ENCODE measurements around the gene OR2M3. TPM values are rescaled to one million over a fixed set of nuclear protein-coding genes. Genes with fewer than 3 reads are reported as not detected.

Gene OR2M3
- total RNA-seq, 1 donor from 2014 or later, result not detected

DNA sequence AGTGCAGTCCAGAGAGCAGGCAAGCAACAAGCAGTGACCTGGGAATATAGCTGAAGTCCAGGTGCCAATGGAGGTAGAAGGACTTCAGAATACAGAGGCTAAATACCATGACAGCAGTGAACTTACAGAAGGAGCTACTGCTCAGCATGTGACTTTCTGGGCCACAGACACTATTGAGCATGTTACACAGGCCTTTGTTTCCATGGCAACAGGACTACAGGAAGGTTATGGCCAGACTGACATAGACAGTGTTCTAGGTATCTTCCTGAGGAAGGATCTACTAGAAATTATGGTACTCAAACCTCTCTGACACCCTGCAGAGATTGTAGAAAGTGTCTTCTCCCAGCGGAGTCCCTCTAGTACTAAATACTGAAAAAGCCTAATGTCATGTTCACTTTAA lies 41.1 kb upstream of the OR2M3 start:
- Histone ChIP-seq H3K4me3 (ENCODE audit: insufficient read depth, low read depth, low read length) (no peak overlapping the region), H3K9ac (ENCODE audit: low read length) (no peak overlapping the region), H4K20me1 (ENCODE audit: insufficient read depth, low read length) (no peaks in the 10 kb centered on the region), H3K36me3 (ENCODE audit: insufficient read depth, low read length) (no peaks in the 10 kb centered on the region), H3K4me2 (ENCODE audit: low read length) (no peak overlapping the region), H3K9me3 (ENCODE audit: insufficient read depth, low read depth, low read length) (peaks cover 4% of the 10 kb centered on the region), H2AFZ (ENCODE audit: low read depth, low read length) (no peak overlapping the region), H3K79me2 (ENCODE audit: insufficient read depth, low read length) (no peaks in the 10 kb centered on the region), H3K27ac (ENCODE audit: low read depth, low read length) (no peak overlapping the region), H3K4me1 (ENCODE audit: insufficient read depth, low read length) (no peaks in the 10 kb centered on the region), H3K27me3 (ENCODE audit: insufficient read depth, low read length) (no peaks in the 10 kb centered on the region)
- Mint-ChIP-seq H3K36me3 (ENCODE audit: low read depth, unreplicated experiment) (no peaks in the 10 kb centered on the region), H3K4me3 (ENCODE audit: unreplicated experiment) (no peak overlapping the region), H3K9me3 (ENCODE audit: unreplicated experiment) (peaks cover 5% of the 10 kb centered on the region), H3K27ac (ENCODE audit: unreplicated experiment) (no peak overlapping the region), H3K27me3 (ENCODE audit: low read depth, unreplicated experiment) (no peaks in the 10 kb centered on the region), H3K4me1 (ENCODE audit: low read depth, unreplicated experiment) (no peaks in the 10 kb centered on the region)
- DNase-seq (ENCODE audit: low read depth), result no peak
- no peak for TF ChIP-seq EZH2 (IDR thresholded peaks at IDR 0.05; ENCODE audit: insufficient read depth, low read length)
- TF ChIP-seq, protein P1, sequence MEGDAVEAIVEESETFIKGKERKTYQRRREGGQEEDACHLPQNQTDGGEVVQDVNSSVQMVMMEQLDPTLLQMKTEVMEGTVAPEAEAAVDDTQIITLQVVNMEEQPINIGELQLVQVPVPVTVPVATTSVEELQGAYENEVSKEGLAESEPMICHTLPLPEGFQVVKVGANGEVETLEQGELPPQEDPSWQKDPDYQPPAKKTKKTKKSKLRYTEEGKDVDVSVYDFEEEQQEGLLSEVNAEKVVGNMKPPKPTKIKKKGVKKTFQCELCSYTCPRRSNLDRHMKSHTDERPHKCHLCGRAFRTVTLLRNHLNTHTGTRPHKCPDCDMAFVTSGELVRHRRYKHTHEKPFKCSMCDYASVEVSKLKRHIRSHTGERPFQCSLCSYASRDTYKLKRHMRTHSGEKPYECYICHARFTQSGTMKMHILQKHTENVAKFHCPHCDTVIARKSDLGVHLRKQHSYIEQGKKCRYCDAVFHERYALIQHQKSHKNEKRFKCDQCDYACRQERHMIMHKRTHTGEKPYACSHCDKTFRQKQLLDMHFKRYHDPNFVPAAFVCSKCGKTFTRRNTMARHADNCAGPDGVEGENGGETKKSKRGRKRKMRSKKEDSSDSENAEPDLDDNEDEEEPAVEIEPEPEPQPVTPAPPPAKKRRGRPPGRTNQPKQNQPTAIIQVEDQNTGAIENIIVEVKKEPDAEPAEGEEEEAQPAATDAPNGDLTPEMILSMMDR (IDR thresholded peaks at IDR 0.05; ENCODE audit: insufficient read depth, low read depth, low read length), result no peak
- FAIRE-seq, result no peak

DNA sequence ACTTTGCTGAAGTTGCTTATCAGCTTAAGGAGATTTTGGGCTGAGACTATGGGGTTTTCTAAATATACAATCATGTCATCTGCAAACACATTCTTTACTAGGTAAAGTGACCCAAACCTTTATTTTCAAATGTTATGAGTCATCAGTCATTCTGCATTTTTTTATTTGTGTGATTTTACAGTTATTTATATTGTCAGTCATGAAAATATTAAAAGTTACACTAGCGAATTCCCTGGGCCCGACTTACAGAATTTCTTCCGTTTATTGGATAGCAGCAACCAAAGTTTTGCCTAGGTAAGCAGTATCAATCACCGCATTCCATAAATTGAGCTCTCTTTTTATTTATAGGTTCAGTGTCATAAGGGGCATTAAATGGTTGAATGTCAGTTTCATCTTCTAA lies 38.3 kb upstream of the OR2M3 start:
- H4K20me1 ChIP-seq (ENCODE audit: insufficient read depth, low read length), result no peaks in the 10 kb centered on the region
- DNase-seq (ENCODE audit: low read depth) (no peak), FAIRE-seq (no peak)
- no peak overlapping the region for H3K4me2 ChIP-seq (ENCODE audit: low read length)
- no peaks in the 10 kb centered on the region for H3K9me3 ChIP-seq (ENCODE audit: insufficient read depth, low read depth, low read length)
- H3K9me3 Mint-ChIP-seq (ENCODE audit: unreplicated experiment), result no peaks in the 10 kb centered on the region
- no peak overlapping the region for H3K27ac ChIP-seq (ENCODE audit: low read depth, low read length)
- H3K4me3 Mint-ChIP-seq (ENCODE audit: unreplicated experiment), result no peak overlapping the region
- H3K4me3 ChIP-seq (ENCODE audit: insufficient read depth, low read depth, low read length), result no peak overlapping the region
- H3K36me3 ChIP-seq (ENCODE audit: insufficient read depth, low read length), result no peaks in the 10 kb centered on the region
- H3K27me3 ChIP-seq (ENCODE audit: insufficient read depth, low read length), result no peaks in the 10 kb centered on the region
- TF ChIP-seq, protein P1 (IDR thresholded peaks at IDR 0.05; ENCODE audit: insufficient read depth, low read depth, low read length), result no peak
- no peak for TF ChIP-seq EZH2 (IDR thresholded peaks at IDR 0.05; ENCODE audit: insufficient read depth, low read length)
- no peak overlapping the region for H2AFZ ChIP-seq (ENCODE audit: low read depth, low read length)
- H3K4me1 Mint-ChIP-seq (ENCODE audit: low read depth, unreplicated experiment), result no peaks in the 10 kb centered on the region
- H3K36me3 Mint-ChIP-seq (ENCODE audit: low read depth, unreplicated experiment), result no peaks in the 10 kb centered on the region
- no peaks in the 10 kb centered on the region for H3K4me1 ChIP-seq (ENCODE audit: insufficient read depth, low read length)
- H3K27ac Mint-ChIP-seq (ENCODE audit: unreplicated experiment), result no peak overlapping the region
- H3K27me3 Mint-ChIP-seq (ENCODE audit: low read depth, unreplicated experiment), result no peaks in the 10 kb centered on the region
- no peaks in the 10 kb centered on the region for H3K79me2 ChIP-seq (ENCODE audit: insufficient read depth, low read length)
- no peak overlapping the region for H3K9ac ChIP-seq (ENCODE audit: low read length)

DNA sequence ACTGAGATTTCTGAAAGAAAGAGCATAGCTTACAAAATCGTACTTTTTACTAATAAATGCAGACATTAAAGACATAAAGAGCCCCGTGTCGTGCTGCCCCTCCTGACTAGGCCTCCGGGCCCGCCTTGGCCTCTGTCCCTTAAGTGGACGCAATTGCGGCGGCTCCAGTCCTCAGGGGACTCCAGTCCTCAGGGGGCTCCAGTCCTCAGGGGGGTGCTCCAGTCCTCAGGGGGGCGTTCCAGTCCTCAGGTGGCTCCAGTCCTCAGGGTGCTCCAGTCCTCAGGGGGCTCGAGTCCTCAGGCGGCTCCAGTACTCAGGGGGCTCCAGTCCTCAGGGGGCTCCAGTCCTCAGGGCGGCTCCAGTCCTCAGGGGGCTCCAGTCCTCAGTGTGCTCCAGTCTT lies 33.0 kb upstream of the OR2M3 start:
- no peak for TF ChIP-seq EZH2 (IDR thresholded peaks at IDR 0.05; ENCODE audit: insufficient read depth, low read length)
- TF ChIP-seq, protein P1 (IDR thresholded peaks at IDR 0.05; ENCODE audit: insufficient read depth, low read depth, low read length), result no peak
- Histone ChIP-seq H3K9ac (ENCODE audit: low read length) (no peak overlapping the region), H3K27me3 (ENCODE audit: insufficient read depth, low read length) (no peaks in the 10 kb centered on the region), H4K20me1 (ENCODE audit: insufficient read depth, low read length) (no peaks in the 10 kb centered on the region), H3K4me1 (ENCODE audit: insufficient read depth, low read length) (no peaks in the 10 kb centered on the region), H3K27ac (ENCODE audit: low read depth, low read length) (no peak overlapping the region), H2AFZ (ENCODE audit: low read depth, low read length) (no peak overlapping the region), H3K36me3 (ENCODE audit: insufficient read depth, low read length) (no peaks in the 10 kb centered on the region), H3K79me2 (ENCODE audit: insufficient read depth, low read length) (no peaks in the 10 kb centered on the region), H3K4me3 (ENCODE audit: insufficient read depth, low read depth, low read length) (no peak overlapping the region), H3K9me3 (ENCODE audit: insufficient read depth, low read depth, low read length) (no peaks in the 10 kb centered on the region), H3K4me2 (ENCODE audit: low read length) (no peak overlapping the region)
- H3K4me1 Mint-ChIP-seq (ENCODE audit: low read depth, unreplicated experiment), result no peaks in the 10 kb centered on the region
- peaks cover 2% of the 10 kb centered on the region for H3K36me3 Mint-ChIP-seq (ENCODE audit: low read depth, unreplicated experiment)
- no peak overlapping the region for H3K4me3 Mint-ChIP-seq (ENCODE audit: unreplicated experiment)
- DNase-seq (ENCODE audit: low read depth), result no peak
- H3K27me3 Mint-ChIP-seq (ENCODE audit: low read depth, unreplicated experiment), result no peaks in the 10 kb centered on the region
- no peak for FAIRE-seq
- peaks cover 4% of the 10 kb centered on the region for H3K9me3 Mint-ChIP-seq (ENCODE audit: unreplicated experiment)
- no peak overlapping the region for H3K27ac Mint-ChIP-seq (ENCODE audit: unreplicated experiment)
